Fibroblast of villous mesenchyme (primary cell): ENCODE results near the gene ZBBX. TPM values are rescaled to one million over a fixed set of nuclear protein-coding genes. Genes with fewer than 3 reads are reported as not detected.

Source experiments
- DNase-seq: peaks from one replicate; pipeline ENCODE4 v3.0.0-alpha.2; 2010; ENCODE audit warnings: low read depth
- H3K4me3 ChIP-seq: 2 replicates; pipeline ENCODE4 v1.5.1; 2011; ENCODE audit warnings: low read depth, mild to moderate bottlenecking, low read length
- total RNA-seq: library from RNA; depleted of rRNA; stranded (reverse); fragments of >200 nt; gene quantifications from 2 replicates; pipeline ENCODE4 v1.2.3, GENCODE V29; 2012
- TF ChIP-seq, protein P1 (sequence below): IDR thresholded peaks from 2 replicates; pipeline ENCODE4 v1.5.1; 2012; ENCODE audit warnings: low read depth, mild to moderate bottlenecking, low read length; ENCODE audit not compliant: insufficient read depth

The ZBBX gene
- total RNA-seq, 1 donor: not detected

DNA sequence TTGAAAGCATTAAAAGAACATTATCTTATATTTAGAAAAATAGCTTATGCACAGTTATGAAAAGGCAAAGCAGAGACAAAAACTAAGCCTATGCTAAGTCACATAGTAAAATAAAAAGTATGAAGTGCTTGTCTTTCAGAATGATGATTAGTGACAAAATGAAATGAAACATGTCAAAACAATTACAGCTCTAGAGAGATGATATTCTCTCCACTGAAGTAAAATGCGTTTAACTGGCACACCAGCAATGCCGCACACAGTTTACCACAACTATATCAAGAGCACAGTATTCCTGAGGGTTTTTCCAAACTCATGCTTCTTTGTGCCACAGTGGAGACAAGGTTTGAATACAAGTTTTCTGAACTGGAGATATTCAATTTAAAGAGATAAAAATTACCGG is 2.1 kb upstream of the ZBBX start:
- H3K4me3 ChIP-seq: no peak overlapping the region
- no peak for DNase-seq
- TF ChIP-seq, protein P1, sequence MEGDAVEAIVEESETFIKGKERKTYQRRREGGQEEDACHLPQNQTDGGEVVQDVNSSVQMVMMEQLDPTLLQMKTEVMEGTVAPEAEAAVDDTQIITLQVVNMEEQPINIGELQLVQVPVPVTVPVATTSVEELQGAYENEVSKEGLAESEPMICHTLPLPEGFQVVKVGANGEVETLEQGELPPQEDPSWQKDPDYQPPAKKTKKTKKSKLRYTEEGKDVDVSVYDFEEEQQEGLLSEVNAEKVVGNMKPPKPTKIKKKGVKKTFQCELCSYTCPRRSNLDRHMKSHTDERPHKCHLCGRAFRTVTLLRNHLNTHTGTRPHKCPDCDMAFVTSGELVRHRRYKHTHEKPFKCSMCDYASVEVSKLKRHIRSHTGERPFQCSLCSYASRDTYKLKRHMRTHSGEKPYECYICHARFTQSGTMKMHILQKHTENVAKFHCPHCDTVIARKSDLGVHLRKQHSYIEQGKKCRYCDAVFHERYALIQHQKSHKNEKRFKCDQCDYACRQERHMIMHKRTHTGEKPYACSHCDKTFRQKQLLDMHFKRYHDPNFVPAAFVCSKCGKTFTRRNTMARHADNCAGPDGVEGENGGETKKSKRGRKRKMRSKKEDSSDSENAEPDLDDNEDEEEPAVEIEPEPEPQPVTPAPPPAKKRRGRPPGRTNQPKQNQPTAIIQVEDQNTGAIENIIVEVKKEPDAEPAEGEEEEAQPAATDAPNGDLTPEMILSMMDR: no peak

DNA sequence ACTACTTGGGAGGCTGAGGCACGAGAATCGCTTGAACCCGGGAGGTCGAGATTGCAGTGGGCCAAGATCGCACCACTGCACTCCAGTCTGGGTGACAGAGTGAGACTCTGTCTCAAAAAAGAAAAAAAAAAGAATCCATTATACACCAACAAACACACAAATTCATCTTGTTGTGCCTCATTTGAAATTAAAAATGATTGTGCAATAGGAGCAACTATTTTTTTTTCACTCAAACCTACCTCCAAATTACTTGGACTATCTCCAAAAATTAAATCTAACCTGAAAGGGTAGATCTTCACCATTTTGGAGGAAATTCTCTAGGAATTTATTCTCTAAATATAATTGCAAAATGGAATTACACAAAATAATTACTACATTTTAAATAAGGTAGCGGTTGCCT is 4.6 kb downstream of the ZBBX start:
- no peak overlapping the region for H3K4me3 ChIP-seq
- TF ChIP-seq, protein P1: no peak
- DNase-seq: no peak

DNA sequence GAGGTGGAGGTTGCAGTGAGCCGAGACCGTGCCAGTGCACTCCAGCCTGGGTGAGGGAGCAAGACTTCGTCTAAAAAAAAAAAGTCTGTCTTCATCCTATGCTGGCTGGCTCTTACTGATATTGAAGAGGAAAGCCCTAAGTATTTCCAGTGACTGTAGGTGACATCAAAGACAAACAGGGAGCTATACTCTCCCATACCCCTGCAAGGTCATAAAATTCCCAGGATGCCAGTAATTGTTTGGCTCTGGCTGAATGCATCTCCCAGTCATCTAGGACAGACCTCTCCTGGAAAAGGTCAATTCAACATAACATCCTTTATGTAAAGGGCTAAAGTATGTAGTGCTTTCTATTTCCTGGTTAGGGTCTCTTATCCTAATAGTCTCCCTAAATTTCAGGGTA is 8.0 kb downstream of the ZBBX start:
- TF ChIP-seq, protein P1: no peak
- DNase-seq: no peak
- no peak overlapping the region for H3K4me3 ChIP-seq

DNA sequence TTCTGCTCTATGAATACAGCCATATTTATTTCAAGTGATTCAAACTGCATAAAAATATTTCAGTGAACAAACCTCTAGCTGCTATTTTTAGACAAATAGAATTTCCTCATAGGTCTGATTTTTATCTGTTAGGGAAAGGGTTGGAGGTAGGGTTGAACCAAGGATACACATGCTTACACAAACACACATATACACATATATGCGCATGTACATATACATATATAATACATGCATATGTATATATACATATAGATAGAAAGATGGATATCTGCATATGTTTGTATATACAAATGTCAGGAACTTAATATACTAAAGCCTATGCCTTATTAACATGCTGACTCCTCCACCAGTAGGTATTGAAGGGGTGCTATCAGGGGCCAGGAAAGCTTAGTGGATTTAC is 18.1 kb downstream of the ZBBX start:
- no peak overlapping the region for H3K4me3 ChIP-seq
- TF ChIP-seq, protein P1: no peak
- no peak for DNase-seq

DNA sequence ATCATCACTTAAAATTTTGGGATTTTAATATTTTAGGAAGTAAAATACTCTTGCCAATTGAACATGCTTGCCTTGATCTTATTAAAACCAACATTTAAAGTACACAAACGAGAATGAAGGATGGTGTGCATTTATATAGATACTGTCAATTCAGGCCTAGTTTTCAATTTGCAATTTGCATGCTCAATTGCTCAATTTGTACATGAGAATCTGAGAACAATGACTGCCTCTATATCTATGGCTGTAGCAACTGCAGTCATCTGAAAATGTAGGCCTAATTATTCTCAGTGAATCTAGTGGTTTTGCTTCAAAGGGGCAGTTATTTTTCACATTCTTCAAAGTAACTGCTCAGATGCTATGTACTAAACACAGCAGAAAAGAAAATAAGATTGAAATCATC is 18.8 kb downstream of the ZBBX start:
- TF ChIP-seq, protein P1: no peak
- no peak overlapping the region for H3K4me3 ChIP-seq
- no peak for DNase-seq

DNA sequence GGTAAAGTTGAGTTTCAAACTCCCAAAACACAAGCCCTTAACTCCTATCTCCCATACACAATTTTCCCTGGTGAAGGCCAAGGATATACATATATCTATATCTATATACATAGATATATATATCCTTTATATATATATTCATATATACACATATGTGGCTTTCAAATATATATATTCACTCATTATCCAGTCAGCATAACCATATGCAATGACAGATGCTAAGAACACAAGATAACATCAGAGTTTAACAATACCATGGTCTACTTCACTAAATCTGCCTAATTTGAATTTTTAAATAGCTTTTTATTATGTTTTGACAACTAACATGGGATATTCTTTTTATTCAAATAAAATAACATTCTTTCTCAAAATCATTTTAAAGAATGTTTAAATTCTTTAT is 24.7 kb downstream of the ZBBX start:
- no peak overlapping the region for H3K4me3 ChIP-seq
- TF ChIP-seq, protein P1: no peak
- DNase-seq: no peak

DNA sequence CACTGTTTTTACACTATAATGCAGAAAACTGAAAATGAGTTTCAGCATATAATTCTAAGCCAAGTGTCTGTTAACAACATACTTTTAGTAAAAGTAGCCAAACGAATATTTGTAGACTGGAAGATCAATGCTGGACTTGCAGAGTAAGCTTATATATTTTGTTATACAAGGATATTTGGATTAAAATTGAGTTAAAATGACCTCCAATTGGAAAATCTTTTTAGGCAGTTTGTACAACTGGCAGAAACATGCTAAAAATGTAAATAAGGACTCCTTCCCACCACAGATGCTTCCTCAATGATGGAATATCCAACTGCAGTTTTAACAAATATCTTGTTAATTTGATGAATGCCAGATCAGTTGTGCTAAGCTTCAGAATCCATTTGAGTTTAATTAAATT is 25.3 kb downstream of the ZBBX start:
- no peak overlapping the region for H3K4me3 ChIP-seq
- no peak for DNase-seq
- TF ChIP-seq, protein P1: no peak
